Fibroblast of skin of back (primary cell): ENCODE results near the gene TM4SF4.

Experiments used
- DNase-seq: peaks from one replicate; pipeline ENCODE4 v3.0.0-alpha.2; 2013

The TM4SF4 gene

DNA sequence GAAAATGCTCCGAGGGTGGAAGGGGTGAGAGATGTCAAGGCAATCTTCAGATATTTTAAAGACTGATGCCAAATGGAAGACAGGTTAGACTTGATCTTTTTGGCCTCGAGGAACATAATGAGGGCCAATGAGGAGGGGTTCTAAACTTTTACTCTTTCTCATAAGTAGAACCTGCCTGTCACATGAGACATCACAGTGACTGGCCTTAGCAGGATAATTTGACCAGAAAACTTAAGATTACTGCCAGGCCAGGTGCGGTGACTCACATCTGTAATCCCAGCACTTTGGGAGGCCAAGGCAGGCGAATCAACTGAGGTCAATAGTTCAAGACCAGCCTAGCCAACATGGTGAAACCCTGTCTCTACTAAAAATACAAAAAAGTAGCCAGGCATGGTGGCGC, 12.2 kb downstream of the TM4SF4 start:
- no peak for DNase-seq

DNA sequence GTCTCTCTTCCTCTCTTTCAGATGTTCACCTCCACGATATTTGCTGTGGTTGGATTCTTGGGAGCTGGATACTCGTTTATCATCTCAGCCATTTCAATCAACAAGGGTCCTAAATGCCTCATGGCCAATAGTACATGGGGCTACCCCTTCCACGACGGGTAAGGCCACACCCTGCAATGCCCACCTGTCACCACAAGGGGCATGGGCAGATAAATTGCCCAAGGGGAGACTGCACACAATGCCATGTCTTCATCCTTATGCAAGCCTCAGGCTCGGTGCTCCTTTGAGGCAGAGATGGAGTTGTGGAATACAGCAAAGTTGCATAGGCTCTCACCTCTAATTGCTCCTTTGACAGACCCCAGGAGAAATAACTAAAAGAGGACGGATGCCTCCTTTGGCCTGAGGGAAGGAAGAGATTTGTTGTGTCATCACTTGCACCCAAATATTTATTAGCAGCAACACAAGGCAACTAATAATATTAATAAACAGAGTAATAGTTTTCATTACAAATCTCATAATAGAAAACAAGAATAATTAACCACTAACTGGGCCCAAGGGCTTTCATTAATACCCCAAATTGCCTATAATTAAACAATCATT, 13.2 kb downstream of the TM4SF4 start:
- no peak for DNase-seq

DNA sequence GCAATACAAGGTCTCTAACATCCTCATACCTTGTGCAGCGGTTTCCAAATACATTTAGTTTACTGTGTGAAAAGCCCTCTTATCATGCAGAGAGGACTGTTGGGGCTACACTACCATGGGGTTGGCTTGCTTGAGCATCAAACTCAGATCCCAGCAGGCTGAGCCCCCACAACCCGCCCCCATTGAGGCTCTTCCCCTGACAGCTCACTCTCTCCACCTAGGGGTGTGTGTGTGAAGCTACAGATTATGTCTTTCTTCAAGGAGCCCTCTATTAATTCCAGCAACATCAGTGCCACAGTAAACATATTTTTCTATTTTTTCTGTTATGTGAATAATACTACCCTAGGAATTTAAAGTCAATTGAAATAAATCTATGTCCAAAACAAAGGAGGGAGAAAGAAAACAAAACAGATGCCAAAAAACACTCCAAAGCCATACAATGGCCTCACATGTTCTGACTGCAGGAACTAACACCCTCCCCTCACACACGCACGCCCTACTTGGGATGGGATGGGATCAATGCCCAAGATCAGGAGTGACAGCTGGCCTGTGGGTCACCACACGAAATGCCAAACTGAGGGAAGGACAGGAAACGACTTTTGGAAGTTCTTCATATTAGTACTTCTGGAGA, 14.7 kb downstream of the TM4SF4 start:
- DNase-seq = peak; percentile 33

DNA sequence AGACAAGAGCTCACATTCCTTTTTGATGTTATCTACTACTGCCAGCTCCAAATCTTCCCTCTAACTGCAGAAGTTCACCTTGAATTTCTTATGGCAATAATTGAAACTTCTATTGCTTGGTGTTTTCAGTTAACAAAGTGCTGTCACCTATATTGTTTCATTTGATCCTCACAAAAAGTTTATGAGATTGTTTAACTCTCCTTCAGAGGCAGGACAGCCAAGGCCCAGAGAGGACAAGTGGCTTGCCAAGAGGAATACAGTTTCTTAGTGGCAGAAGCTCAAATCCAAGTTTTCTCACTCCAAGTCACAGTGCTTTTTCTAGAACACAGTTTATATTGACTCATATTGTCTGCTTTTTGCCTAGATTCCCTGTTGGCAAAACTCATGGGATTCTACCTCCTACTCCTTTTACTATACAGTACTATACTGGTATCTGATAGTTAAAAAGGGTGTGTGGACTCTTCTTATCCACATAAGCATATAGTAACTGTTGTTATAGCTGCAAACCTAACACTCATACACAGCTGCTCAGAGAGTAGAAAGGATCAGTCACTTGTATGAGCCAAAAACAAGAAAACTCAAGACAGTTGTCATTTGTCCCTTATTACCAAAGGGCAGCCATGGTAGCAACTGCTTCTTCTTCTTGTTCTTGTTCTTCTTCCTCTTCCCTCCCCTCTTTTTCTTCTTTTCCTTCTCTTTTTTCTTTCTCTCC, 15.9 kb downstream of the TM4SF4 start:
- no peak for DNase-seq

DNA sequence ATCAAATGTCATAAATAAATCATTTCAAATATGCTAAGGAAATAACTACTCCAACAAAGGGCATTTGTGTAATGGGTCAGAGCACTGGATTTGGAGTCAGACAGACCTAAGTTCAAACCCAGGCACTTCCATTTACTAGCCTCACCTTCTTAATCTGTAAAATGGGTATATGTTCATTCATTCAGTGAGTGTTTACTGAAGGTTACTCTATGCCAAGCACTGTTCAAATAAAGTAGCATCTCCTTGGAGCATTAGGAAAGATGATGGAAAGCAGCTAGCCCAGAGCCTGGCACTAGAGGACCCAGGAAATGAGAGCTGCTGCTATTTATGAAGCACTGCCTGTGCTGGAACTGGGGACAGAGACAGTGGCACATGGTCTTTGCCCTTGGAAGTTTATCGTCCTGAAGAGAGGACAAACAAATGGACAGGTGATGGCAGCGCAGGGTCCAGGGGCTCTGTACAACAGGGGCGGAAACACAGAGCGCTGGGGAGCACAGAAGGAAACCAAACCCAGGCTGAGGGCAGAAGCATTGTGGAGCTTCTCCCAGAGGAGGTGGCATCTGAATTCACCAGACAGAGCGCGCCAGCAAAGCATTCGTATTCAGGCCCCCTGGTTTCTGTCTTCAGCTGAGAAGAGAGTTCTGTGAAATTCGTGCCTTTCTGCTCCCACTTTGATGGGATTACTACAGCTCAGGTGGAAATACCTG, 19.0 kb downstream of the TM4SF4 start:
- DNase-seq = no peak

DNA sequence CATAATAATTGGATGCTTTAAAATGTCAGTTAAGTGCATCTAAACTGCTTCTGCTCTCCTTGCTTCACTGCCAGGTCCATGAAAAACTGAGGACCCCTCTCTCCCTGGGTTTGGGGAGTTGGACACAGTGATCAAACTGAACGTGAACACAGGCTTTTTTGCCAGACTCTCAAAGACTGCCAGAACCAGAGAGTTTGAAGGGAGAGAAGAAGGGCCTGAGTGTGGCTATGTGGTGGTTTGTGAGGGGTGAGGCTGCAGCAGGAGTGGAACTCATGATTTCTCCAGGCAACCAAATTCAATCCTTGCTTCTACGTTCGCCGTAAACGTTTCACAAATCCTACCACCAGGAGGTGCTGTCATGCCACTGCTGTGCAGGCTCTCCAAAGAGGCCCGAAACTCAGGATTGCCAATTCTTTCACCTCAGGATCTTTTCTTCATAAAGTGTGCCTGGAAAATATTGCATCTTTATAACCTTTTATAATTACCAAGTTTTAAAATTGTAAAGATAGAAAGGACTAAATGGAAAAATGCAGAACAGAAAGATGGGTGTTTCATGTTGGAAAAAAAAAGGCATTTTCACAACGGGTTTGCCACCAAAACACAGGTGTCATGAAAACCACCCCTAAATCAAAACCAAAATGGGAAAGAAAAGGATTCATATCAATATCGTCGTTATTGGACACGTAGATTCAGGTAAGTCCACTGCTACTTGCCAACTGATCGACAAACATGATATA, 19.7 kb downstream of the TM4SF4 start:
- peak; percentile 71 for DNase-seq

DNA sequence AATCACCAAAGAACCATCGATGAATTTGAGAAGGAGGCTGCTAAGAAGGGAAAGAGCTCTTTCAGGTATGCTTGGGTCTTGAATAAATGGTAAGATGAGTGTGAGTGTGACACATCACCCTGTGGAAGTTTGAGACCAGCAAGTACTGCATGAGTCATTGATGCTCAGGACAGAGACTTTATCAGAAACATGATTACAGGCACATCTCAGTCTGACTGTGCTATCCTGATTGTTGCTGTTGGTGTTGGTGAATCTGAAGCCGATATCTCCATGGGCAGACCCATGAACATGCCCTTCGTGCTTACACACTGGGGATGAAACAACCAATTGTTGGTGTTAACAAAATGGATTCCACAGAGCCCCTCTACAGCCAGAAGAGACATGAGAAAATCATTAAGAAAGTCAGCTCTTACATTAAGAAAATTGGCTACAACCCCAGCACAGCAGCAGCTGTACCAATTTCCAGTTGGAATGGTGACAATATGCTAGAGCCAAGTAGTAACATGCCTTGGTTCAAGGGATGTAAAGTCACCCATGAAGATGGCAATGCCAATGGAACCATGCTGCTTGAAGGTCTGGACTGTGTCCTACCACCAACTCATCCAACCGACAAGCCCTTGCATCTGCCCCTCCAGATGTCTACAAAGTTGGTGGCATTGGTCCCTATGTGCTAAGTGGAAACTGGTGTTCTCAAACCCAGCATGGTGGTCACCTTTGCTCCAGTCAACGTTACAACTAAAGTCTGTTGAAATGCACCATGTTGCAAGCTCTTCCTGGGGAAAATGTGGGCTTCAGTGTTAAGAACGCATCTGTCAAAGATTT, 20.5 kb downstream of the TM4SF4 start:
- DNase-seq = peak; percentile 76

DNA sequence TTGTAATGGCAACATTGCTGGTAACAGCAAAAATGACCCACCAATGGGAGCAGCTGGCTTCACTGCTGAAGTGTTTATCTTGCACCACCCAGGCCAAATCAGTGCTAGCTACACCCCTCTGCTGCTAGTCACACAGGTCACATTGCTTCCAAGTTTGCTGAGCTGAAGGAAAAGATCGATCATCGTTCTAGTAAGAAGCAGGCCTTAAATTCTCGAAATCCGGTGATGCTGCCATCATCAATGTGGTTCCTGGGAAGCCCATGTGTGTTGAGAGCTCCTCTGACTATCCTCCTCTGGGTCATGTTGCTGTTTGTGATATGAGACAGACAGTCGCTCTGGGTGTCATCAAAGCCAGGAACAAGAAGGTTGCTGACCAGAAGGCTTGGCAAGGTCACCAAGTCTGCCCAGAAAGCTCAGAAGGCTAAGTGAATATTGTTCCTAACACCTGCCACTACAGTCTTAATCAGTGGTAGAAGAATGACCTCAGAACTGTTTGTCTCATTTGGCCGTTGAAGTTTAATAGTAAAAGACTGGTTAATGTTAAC, 21.2 kb downstream of the TM4SF4 start:
- no peak for DNase-seq

DNA sequence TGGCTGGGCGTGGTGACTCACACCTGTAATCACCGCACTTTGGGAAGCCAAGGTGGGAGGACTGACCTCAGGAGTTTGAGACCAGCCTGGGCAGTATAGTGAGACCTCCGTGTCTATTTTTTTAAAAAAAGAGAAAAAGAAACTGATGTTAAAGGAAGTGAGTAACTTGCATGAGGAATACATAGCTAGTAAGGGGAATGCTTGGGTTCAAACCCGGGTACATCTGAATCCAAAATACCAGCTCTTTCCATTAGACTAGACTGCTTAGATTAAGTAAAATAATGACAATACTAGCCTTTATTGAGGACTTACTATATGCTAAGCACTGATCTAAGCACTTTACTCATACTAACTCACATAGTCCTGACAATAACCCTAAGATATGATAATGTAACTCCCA, 22.4 kb downstream of the TM4SF4 start:
- DNase-seq = no peak

DNA sequence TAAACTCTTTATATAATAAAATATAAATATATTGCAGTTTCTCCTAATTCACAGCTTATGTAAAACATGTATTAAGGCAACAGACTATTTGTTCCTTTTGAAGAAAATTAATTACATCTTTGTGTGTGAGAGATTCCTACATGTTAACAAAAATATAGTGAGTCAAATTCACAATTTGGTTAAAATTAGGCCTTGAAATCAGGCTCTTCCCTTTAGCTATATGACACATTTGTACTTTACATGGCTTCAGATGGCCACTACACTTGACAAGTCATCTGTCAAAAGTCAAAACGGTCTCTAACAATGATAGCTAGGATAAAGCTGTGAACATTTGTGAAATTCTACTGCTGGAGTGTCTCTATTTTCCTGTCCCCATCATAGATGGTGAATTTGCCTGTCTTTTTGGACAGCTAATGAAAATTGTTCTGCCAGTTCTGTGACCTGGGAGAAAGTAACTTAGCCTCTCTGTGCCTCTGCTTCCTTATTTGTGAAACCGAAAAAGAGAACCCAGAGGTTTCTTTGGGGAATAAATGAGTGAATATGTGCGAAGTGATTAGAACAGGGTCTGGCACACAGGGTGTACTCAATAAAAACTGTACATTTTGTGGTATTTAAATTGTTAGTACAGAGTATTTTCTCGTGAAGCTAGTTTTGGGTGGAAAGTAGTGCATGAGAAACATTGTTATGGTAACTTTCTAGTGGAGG, 23.6 kb downstream of the TM4SF4 start:
- no peak for DNase-seq

DNA sequence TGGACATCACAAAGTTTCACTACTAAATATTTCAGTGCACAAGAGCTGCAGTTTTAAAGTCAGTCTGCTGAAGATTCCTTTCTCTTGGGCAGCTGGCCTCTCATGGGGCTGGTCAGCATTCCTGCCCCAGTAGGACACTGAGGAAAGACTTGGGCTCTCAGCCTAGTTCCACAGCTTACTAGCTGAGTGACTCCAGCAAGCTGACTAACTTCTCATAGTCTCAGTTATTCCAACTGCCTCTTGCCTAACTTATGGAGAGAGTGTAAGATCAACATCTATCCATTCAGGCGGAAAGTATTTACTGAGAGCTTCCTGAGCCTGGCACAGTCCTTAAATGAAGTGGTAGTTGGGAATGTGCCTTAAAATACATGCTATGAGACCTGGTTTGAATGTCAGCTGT, 27.0 kb downstream of the TM4SF4 start:
- DNase-seq = peak; percentile 93

DNA sequence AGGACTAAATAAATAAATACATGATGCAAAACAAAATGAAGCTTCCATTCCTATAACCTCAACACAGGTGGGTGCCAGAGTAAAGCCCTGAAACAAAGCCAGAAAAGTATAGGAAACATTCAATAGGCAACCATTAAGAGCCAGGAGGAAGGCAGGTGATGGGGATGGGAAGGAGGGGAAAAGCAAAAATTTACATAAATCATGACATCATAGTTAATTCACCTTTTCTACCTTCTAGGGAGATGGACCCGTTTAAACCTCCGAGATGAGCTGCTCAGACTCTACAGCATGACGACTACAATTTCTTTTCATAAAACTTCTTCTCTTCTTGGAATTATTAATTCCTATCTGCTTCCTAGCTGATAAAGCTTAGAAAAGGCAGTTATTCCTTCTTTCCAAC, 27.9 kb downstream of the TM4SF4 start:
- DNase-seq = no peak

DNA sequence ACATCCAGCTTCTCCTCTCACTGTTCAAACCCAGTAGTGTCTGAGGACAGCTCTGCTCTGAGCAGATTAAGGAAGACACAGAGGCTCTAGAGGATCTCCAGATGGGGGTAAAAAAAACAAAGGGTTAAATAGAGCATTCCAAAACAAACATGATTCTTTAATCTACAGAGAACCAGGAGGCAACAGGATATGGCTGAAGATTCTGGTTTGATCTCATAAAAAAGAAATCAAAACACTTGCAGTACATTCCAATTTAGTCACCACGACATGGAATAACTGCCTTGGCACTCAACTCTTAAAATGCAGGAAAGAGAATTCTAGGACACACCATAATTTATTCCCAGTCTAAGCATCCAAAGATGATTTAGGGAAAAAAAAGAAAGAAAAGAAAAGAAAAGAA, 32.0 kb downstream of the TM4SF4 start:
- DNase-seq = peak; percentile 91

DNA sequence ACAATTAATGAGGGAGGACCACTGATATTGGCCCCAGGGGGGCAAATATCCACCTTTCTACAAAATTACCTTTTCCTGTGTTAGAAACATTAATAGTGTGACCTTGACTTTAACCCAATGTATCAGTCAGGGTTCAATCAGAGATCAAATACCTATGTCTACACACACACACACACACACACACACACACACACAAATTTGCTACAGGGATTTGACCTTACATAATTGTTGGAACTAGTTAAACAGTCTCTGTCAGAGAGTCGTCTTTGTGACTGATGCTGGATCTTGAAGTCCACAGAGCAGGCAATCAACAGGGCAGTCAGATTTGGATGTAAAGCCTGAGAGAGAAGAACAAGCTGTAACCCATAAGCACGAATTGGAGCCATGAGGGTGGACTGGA, 32.5 kb downstream of the TM4SF4 start:
- DNase-seq = no peak

DNA sequence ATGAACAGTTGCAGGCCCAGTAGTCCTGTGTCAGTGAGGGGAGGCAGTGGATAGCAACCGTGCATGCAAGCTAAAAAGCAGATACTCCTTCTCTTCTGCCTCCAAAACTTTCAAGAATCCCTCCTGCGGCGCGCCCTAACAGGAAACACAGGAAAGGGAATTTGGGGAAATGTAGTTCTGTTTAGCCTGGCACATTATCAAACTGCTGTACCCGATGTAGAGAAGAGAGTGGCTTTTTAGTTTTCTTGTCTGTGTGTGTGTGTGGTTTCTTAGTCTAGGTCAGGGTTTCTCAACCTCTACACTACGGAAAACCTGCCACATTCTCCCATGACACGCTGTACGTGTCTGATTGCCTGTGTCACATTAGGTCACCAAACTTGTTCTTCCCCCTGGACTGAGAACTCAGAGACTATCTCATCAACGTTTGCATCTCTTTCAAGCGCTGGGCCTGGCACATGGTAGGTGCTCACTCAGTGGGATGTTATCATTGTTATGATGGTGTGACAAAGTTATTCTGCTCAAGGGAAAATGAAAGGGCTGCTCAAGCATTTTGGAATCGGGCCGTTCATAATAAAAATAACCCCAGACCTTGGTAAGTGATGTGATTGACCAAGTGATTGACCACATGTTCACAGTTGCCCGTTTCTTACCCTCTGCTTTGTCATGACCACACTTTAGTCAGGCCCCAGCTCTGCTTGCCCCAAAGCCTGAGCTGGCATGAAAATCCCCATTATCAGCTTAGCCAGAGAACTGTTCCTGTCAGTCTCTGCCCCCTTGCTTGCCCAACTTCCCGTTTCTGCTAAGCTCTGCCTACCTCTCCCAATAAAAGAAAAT, 33.2 kb downstream of the TM4SF4 start:
- peak; percentile 64 for DNase-seq

DNA sequence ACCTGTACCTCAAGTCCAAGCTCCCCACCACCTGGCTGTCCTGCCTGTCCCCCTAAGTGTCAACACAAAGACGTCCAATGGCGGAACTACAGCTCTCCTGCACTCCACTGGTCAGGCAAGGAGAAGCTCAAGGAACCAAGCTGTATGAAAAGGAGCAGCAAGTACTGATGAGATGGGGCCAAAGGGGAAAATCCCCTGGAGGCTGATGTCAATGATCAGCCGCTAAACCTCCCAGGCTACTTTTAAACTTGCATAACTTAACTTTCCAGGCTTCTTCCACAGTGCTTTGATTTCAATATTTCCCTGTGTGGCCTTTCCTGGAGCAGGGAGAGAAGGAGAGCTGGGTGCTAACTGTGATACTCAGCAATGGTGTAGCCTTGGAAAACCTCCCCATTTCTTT, 35.0 kb downstream of the TM4SF4 start:
- DNase-seq = no peak

DNA sequence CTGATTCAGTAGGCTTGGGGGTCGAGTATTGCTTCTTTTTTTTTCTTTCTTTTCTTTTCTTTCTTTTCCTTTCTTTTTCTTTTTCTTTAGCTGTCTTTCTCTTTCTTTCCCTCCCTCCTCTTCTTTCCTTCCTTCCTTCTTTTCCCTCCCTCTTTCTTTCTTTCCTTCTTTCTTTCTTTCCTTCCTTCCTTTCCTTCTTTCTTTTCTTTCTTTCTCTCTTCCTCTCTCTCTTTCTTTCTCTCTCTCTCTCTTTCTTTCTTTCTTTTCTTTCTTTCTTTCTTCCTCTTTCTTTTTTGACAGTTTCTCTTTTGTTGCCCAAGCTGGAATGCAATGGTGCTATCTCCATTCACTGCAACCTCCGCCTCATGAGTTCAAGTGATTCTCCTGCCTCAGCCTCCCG, 36.0 kb downstream of the TM4SF4 start:
- no peak for DNase-seq

DNA sequence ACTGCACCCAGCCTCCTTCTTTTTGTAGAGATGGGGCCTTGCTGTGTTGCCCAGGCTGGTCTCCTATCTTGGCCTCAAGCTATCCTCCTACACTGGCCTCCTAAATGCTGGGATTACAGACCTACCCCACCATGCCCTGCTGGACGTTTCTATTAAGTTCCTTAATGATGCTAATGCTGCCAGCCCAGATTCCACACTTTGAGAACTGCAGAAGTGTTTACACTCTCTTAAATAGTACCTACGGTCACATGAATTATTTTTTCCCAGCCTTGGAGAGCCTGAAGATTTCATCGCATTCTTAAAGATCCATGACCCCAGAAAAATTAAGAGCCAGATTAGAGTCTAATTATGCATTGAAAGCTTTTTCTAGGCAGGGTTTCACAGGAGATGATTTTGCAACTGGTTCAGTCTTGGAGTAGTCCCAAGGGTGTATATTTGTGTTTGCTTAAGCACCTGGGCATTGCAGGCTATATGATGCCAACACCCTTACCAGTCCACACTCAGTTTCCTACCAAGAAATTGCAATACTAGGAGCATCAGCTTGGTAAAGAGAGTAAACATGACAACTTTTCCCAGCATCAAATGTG, 36.6 kb downstream of the TM4SF4 start:
- DNase-seq = no peak

DNA sequence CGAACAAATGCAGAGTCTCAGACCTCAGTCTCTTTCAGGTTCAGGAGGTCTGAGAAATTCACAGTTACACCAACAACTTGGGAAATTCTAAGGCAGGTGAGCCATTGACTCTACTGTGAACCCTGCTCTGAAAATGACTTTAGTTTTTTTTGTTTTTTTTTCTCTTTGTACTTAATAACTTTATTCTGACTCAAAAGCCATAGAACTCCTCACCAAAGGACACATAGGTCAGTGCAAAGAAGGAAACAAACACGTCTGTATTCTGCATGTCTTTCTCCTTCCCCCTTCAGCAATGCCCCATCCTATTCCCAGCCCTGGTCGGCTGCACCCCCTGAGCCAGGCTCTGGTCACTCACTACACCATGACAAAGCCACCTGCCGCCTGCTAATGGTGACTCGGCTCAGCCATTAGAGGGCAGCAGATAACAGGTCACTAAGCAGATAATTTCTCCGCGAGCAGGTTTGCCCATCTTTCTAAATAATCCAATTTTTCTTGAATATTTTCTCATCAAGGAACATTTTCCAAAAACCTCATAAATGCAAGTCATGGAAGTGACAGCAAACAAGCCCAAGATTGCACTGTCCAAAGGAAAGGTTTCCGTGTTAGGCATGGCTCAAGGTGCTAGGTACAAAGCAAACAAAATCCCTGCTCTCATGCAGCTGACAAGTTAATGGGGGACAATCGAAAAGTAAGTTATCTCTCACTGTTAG, 37.7 kb downstream of the TM4SF4 start:
- peak; percentile 67 for DNase-seq
